Gastroesophageal sphincter (tissue), 4 donors: ENCODE data around the gene BCKDHA. TPM values are rescaled to one million over a fixed set of nuclear protein-coding genes. Genes with fewer than 3 reads are reported as not detected.
A peak's percentile ranks its signal among the peaks of the same experiment; 100 is the strongest.

ENCODE experiments used
- ATAC-seq: fragments of 150-250 bp; one replicate; pipeline ENCODE4 v1.9.1; 2016; ENCODE audit warnings: mild to moderate bottlenecking, moderate library complexity
- H3K27ac ChIP-seq, 4 donors: fragments of 200-600 bp; sonication (generic) in 3 of 4; 1 replicate in 3 of 4; 2 replicates in 1 of 4; pipeline ENCODE4 v1.5.1; 2016 to 2019
- H3K27me3 ChIP-seq: fragments of 200-600 bp; sonication (generic); one replicate; pipeline ENCODE4 v1.5.1; 2019
- H3K36me3 ChIP-seq, 2 donors: fragments of 200-600 bp; sonication (generic); one replicate each; pipeline ENCODE4 v1.5.1; 2019; ENCODE audit warnings: control low read depth in 1 of 2
- H3K4me1 ChIP-seq, 3 donors: fragments of 200-600 bp; sonication (generic); 1 replicate in 2 of 3; 2 replicates in 1 of 3; pipeline ENCODE4 v1.5.1; 2016 to 2019; ENCODE audit warnings: control low read depth in 2 of 3
- H3K4me3 ChIP-seq, 2 donors: fragments of 200-600 bp; sonication (generic); one replicate each; pipeline ENCODE4 v1.5.1; 2019; ENCODE audit warnings: mild to moderate bottlenecking in 1 of 2, moderate library complexity in 1 of 2
- H3K9me3 ChIP-seq, 3 donors: fragments of 200-600 bp; sonication (generic); one replicate each; pipeline ENCODE4 v1.5.1; 2017 to 2019; ENCODE audit warnings: control low read depth in 2 of 3
- CTCF ChIP-seq, 4 experiments: fragments of 200-600 bp in 2 of 4; fragments of 450-650 bp in 2 of 4; sonication (generic) in 1 of 4; IDR thresholded peaks; one replicate each; pipeline ENCODE4 v1.5.1; 2017 to 2019; ENCODE audit warnings: antibody characterized with exemption in 4 of 4, mild to moderate bottlenecking in 2 of 4, moderate library complexity in 2 of 4
- EP300 ChIP-seq: sonication (generic); formaldehyde crosslinking; IDR thresholded peaks from one replicate; pipeline ENCODE4 v1.6.1; 2017; ENCODE audit warnings: antibody characterized with exemption, mild to moderate bottlenecking
- POLR2A ChIP-seq, 2 donors: fragments of 450-650 bp; IDR thresholded peaks; one replicate each; pipeline ENCODE4 v1.6.1; 2017; ENCODE audit warnings: antibody characterized with exemption in 2 of 2, mild to moderate bottlenecking in 2 of 2, moderate library complexity in 1 of 2
- POLR2AphosphoS5 ChIP-seq: sonication (generic); formaldehyde crosslinking; IDR thresholded peaks from one replicate; pipeline ENCODE4 v1.6.1; 2017; ENCODE audit warnings: antibody characterized with exemption
- WGBS, 2 donors: methylation state at CpG; one replicate each; pipeline ENCODE4 v1.1.5; 2018; ENCODE audit warnings: low coverage in 1 of 2; 5-methylcytosine and 5-hydroxymethylcytosine counted together
- total RNA-seq, 4 donors: library from RNA; depleted of rRNA; stranded (reverse); fragments of >200 nt; gene quantifications; one replicate each; pipeline ENCODE4 v1.1.0, GENCODE V29; 2016

Gene BCKDHA
- total RNA-seq, 4 donors from 2014 or later: 35.0 to 47.9 (median 38.3) TPM

- TF ChIP-seq POLR2A (IDR thresholded peaks at IDR 0.05) (no peak), EP300 (no peak), CTCF (IDR thresholded peaks at IDR 0.05) (no peak), POLR2AphosphoS5 (no peak)
- 60 to 80% methylated on average over 5 to 6 of the region's 8 CpGs for whole genome bisulfite sequencing, 2 donors
- Histone ChIP-seq H3K4me3 (no peak overlapping the region), H3K9me3 (no peaks in the 10 kb centered on the region), H3K4me1 (peaks cover 0 to 4% (median 0%) of the 10 kb centered on the region in 3 donors), H3K27ac (peak overlapping the region in 2 of 4 donors; percentile 1 to 26), H3K36me3 (peaks cover 0 to 100% of the 10 kb centered on the region in 2 donors), H3K27me3 (no peaks in the 10 kb centered on the region)
- no peak for ATAC-seq
Measured at GRCh38 chr19:41420101-41420880, 22.7 kb downstream of the BCKDHA start.

GRCh38 chr19:41421314-41421713 lies 23.7 kb downstream of the BCKDHA start:
- peaks cover 0 to 14% (median 6%) of the 10 kb centered on the region in 3 donors for H3K4me1 ChIP-seq
- no peaks in the 10 kb centered on the region for H3K9me3 ChIP-seq
- peak overlapping the region in 1 of 4 donors; percentile 26 for H3K27ac ChIP-seq
- no peak for TF ChIP-seq CTCF (IDR thresholded peaks at IDR 0.05)
- no peak for TF ChIP-seq EP300
- no peak for TF ChIP-seq POLR2A (IDR thresholded peaks at IDR 0.05)
- TF ChIP-seq POLR2AphosphoS5: no peak
- H3K27me3 ChIP-seq: no peaks in the 10 kb centered on the region
- WGBS, 2 donors: 79 to 100% methylated on average over 1 to 6 of the region's 6 CpGs
- peaks cover 0 to 100% of the 10 kb centered on the region in 2 donors for H3K36me3 ChIP-seq
- ATAC-seq: no peak
- H3K4me3 ChIP-seq: no peak overlapping the region

- 87% methylated on average over 8 of the region's 20 CpGs; no CpG with 5 or more reads in 1 of the 2 donors for WGBS, 2 donors
- H3K4me3 ChIP-seq: no peak overlapping the region
- no peaks in the 10 kb centered on the region for H3K27me3 ChIP-seq
- peaks cover 0 to 97% of the 10 kb centered on the region in 2 donors for H3K36me3 ChIP-seq
- no peaks in the 10 kb centered on the region for H3K9me3 ChIP-seq
- peaks cover 0 to 21% (median 9%) of the 10 kb centered on the region in 3 donors for H3K4me1 ChIP-seq
- no peak for TF ChIP-seq POLR2AphosphoS5
- TF ChIP-seq POLR2A (IDR thresholded peaks at IDR 0.05): no peak
- no peak for TF ChIP-seq CTCF (IDR thresholded peaks at IDR 0.05)
- no peak for TF ChIP-seq EP300
- no peak overlapping the region for H3K27ac ChIP-seq
- no peak for ATAC-seq
Measured at GRCh38 chr19:41421973-41422372, 24.4 kb downstream of the BCKDHA start.

- peaks cover 0 to 26% (median 13%) of the 10 kb centered on the region in 3 donors for H3K4me1 ChIP-seq
- no peak overlapping the region for H3K27ac ChIP-seq
- TF ChIP-seq POLR2A (IDR thresholded peaks at IDR 0.05) (no peak), CTCF (IDR thresholded peaks at IDR 0.05) (no peak)
- H3K36me3 ChIP-seq: peaks cover 0 to 92% of the 10 kb centered on the region in 2 donors
- 0 to 92% methylated on average over 1 to 13 of the region's 18 CpGs for WGBS, 2 donors
- no peaks in the 10 kb centered on the region for H3K27me3 ChIP-seq
- no peak overlapping the region for H3K4me3 ChIP-seq
- no peaks in the 10 kb centered on the region for H3K9me3 ChIP-seq
- ATAC-seq: no peak
Measured at GRCh38 chr19:41422456-41422855, 24.8 kb downstream of the BCKDHA start.

GRCh38 chr19:41422955-41423354 lies 25.3 kb downstream of the BCKDHA start:
- 100% methylated on average over 2 of the region's 12 CpGs; no CpG with 5 or more reads in 1 of the 2 donors for WGBS, 2 donors
- peaks cover 0 to 31% (median 13%) of the 10 kb centered on the region in 3 donors for H3K4me1 ChIP-seq
- no peak overlapping the region for H3K27ac ChIP-seq
- H3K4me3 ChIP-seq: no peak overlapping the region
- peaks cover 0 to 87% of the 10 kb centered on the region in 2 donors for H3K36me3 ChIP-seq
- TF ChIP-seq POLR2AphosphoS5 (no peak), CTCF (IDR thresholded peaks at IDR 0.05) (no peak), EP300 (no peak), POLR2A (IDR thresholded peaks at IDR 0.05) (no peak)
- H3K9me3 ChIP-seq: no peaks in the 10 kb centered on the region
- H3K27me3 ChIP-seq: no peaks in the 10 kb centered on the region
- ATAC-seq: no peak
